ENCODE results near the gene SCPEP1. TPM values are rescaled to one million over a fixed set of nuclear protein-coding genes. Genes with fewer than 3 reads are reported as not detected.

SCPEP1 gene
- total RNA-seq, 1 donor from 2014 or later = 51.8 TPM

Other genes starting within 250 kb of the SCPEP1 start
- gene C17orf67, start 144.2 kb upstream of the SCPEP1 start, total RNA-seq = 6.2 TPM
- 16.8 TPM for gene DGKE, start 144.0 kb upstream of the SCPEP1 start, total RNA-seq
- 51.5 TPM for gene TRIM25, start 64.1 kb upstream of the SCPEP1 start, total RNA-seq
- gene COIL, start 17.1 kb upstream of the SCPEP1 start, total RNA-seq = 13.7 TPM
- 25.3 TPM for gene AKAP1, start 107.1 kb downstream of the SCPEP1 start, total RNA-seq

Data from sciatic nerve (tissue), 1 donor.